GM23338 (cell line): ENCODE data around the gene APRT. TPM values are rescaled to one million over a fixed set of nuclear protein-coding genes. Genes with fewer than 3 reads are reported as not detected.

Experiments
- ATAC-seq: fragments of 200-7000 bp; cut with Tn5 transposase; 3 replicates; pipeline ENCODE4 v1.9.1; 2020
- DNase-seq: peaks from one replicate; pipeline ENCODE4 v3.0.0-alpha.2; 2015; ENCODE audit warnings: low spot score
- H2AFZ ChIP-seq: fragments of 200-600 bp; sonication (generic); 2 replicates; pipeline ENCODE4 v1.8.0; 2016; ENCODE audit warnings: antibody characterized with exemption, mild to moderate bottlenecking, moderate library complexity
- H3F3A ChIP-seq: fragments of 200-600 bp; sonication (generic); replicated peaks from 2 replicates; pipeline ENCODE4 v1.8.0; 2017; ENCODE audit warnings: antibody characterized with exemption, mixed run types, low read depth
- H3K27ac ChIP-seq: fragments of 200-600 bp; sonication (generic); 2 replicates; pipeline ENCODE4 v1.6.1; 2016; ENCODE audit warnings: low read depth
- H3K27me3 ChIP-seq: fragments of 200-600 bp; sonication (generic); 2 replicates; pipeline ENCODE4 v1.8.0; 2016; ENCODE audit warnings: mild to moderate bottlenecking, mixed run types, moderate library complexity; ENCODE audit not compliant: insufficient read depth
- H3K36me3 ChIP-seq: fragments of 200-600 bp; sonication (generic); 2 replicates; pipeline ENCODE4 v1.8.0; 2016; ENCODE audit warnings: mild to moderate bottlenecking; ENCODE audit not compliant: insufficient read depth
- H3K4me1 ChIP-seq: fragments of 200-600 bp; sonication (generic); 2 replicates; pipeline ENCODE4 v1.8.0; 2016; ENCODE audit warnings: mild to moderate bottlenecking, moderate library complexity; ENCODE audit not compliant: insufficient read depth
- H3K4me2 ChIP-seq: fragments of 200-600 bp; sonication (generic); 2 replicates; pipeline ENCODE4 v1.7.1; 2017; ENCODE audit warnings: mixed run types
- H3K4me3 ChIP-seq: fragments of 200-600 bp; sonication (generic); 2 replicates; pipeline ENCODE4 v1.6.1; 2016; ENCODE audit warnings: mixed run types
- H3K79me2 ChIP-seq: fragments of 200-600 bp; sonication (generic); replicated peaks from 2 replicates; pipeline ENCODE4 v1.8.0; 2017; ENCODE audit warnings: mild to moderate bottlenecking; ENCODE audit not compliant: insufficient read depth
- H3K9me2 ChIP-seq: fragments of 200-600 bp; sonication (generic); 2 replicates; pipeline ENCODE4 v1.8.0; 2017; ENCODE audit not compliant: insufficient read depth
- H4K20me1 ChIP-seq: fragments of 200-600 bp; sonication (generic); replicated peaks from 2 replicates; pipeline ENCODE4 v1.8.0; 2017; ENCODE audit warnings: mild to moderate bottlenecking; ENCODE audit not compliant: insufficient read depth
- H3K27ac Mint-ChIP-seq: 2 replicates; pipeline ENCODE4 v1.8.0; 2020; ENCODE audit warnings: inconsistent platforms, mild to moderate bottlenecking, moderate library complexity, mixed read lengths
- H3K27me3 Mint-ChIP-seq: 3 replicates; pipeline ENCODE4 v1.8.0; 2022; ENCODE audit warnings: low read depth, mild to moderate bottlenecking, moderate library complexity, mixed read lengths, inconsistent platforms; ENCODE audit not compliant: insufficient read depth, poor library complexity
- H3K36me3 Mint-ChIP-seq: 3 replicates; pipeline ENCODE4 v1.8.0; 2021; ENCODE audit warnings: low read depth, mild to moderate bottlenecking, inconsistent platforms, moderate library complexity, mixed read lengths
- H3K4me1 Mint-ChIP-seq: 3 replicates; pipeline ENCODE4 v1.8.0; 2020; ENCODE audit warnings: mild to moderate bottlenecking, inconsistent platforms, mixed read lengths
- H3K4me3 Mint-ChIP-seq: 3 replicates; pipeline ENCODE4 v1.8.0; 2021; ENCODE audit warnings: moderate library complexity, mild to moderate bottlenecking, inconsistent platforms, mixed read lengths
- H3K9me3 Mint-ChIP-seq: 3 replicates; pipeline ENCODE4 v1.8.0; 2020; ENCODE audit warnings: moderate library complexity, mild to moderate bottlenecking, inconsistent platforms, mixed read lengths
- CREB1 ChIP-seq: fragments of 250-450 bp; sonication (Bioruptor Pico); IDR thresholded peaks from 2 replicates; pipeline ENCODE4 v1.5.0; 2020; ENCODE audit warnings: low read depth, mild to moderate bottlenecking, moderate library complexity
- EZH2 ChIP-seq: fragments of 200-600 bp; sonication (generic); IDR thresholded peaks from one replicate; pipeline ENCODE4 v1.8.0; 2017; ENCODE audit warnings: antibody characterized with exemption, mild to moderate bottlenecking, low read depth; ENCODE audit not compliant: unreplicated experiment
- EZH2phosphoT487 ChIP-seq: fragments of 200-600 bp; sonication (generic); IDR thresholded peaks from one replicate; pipeline ENCODE4 v1.8.1; 2018; ENCODE audit warnings: antibody characterized with exemption; ENCODE audit not compliant: unreplicated experiment
- JUNB ChIP-seq: IDR thresholded peaks from one replicate; pipeline ENCODE4 v1.6.1; 2016; ENCODE audit warnings: antibody characterized with exemption; ENCODE audit not compliant: unreplicated experiment
- NANOG ChIP-seq: IDR thresholded peaks from 2 replicates; pipeline ENCODE4 v1.6.1; 2016; ENCODE audit warnings: antibody characterized with exemption, borderline replicate concordance
- POLR2AphosphoS5 ChIP-seq: IDR thresholded peaks from 2 replicates; pipeline ENCODE4 v1.6.1; 2016; ENCODE audit warnings: antibody characterized with exemption, low read depth
- STAT1 ChIP-seq: IDR thresholded peaks from one replicate; pipeline ENCODE4 v1.6.1; 2016; ENCODE audit warnings: antibody characterized with exemption; ENCODE audit not compliant: unreplicated experiment
- ZNF114 ChIP-seq: fragments of 250-450 bp; sonication (Bioruptor Pico); IDR thresholded peaks from 2 replicates; pipeline ENCODE4 v1.5.0; 2020; ENCODE audit warnings: mild to moderate bottlenecking, moderate library complexity
- ZNF331 ChIP-seq: fragments of 250-450 bp; sonication (Bioruptor Pico); IDR thresholded peaks from 2 replicates; pipeline ENCODE4 v1.5.0; 2020; ENCODE audit warnings: low read depth, mild to moderate bottlenecking, moderate library complexity
- polyA plus RNA-seq: library from polyadenylated mRNA; unstranded; fragments of >200 nt; fragmentation: Nextera tagmentation; extraction: Ambion mirVana; gene quantifications from 2 replicates; pipeline ENCODE4 v1.2.1, GENCODE V29; 2016
- total RNA-seq: library from RNA; depleted of rRNA; stranded (reverse); fragments of >200 nt; shearing (Covaris generic); gene quantifications from 2 replicates; pipeline ENCODE4 v1.2.3, GENCODE V29; 2014
- TF ChIP-seq, protein P1 (sequence below): IDR thresholded peaks from 2 replicates; pipeline ENCODE4 v1.6.1; 2016; ENCODE audit warnings: antibody characterized with exemption
- TF ChIP-seq, protein P2 (sequence below): fragments of 250-450 bp; sonication (Bioruptor Pico); IDR thresholded peaks from 2 replicates; pipeline ENCODE4 v1.5.0; 2020; ENCODE audit warnings: mild to moderate bottlenecking, moderate library complexity
- TF ChIP-seq, protein P3 (sequence below): IDR thresholded peaks from one replicate; pipeline ENCODE4 v1.6.1; 2018; ENCODE audit warnings: antibody characterized with exemption; ENCODE audit not compliant: unreplicated experiment
- TF ChIP-seq, protein P4 (sequence below), 2 experiments: fragments of 200-600 bp in 1 of 2; sonication (generic) in 1 of 2; conservative IDR thresholded peaks; 2 replicates each; pipeline versions ENCODE4 v1.5.1 to v1.6.1; 2016 to 2017; ENCODE audit warnings: antibody characterized with exemption in 2 of 2, low read depth in 2 of 2, mild to moderate bottlenecking in 2 of 2, moderate library complexity in 1 of 2

Gene APRT
- total and polyA plus RNA-seq, 2 experiments from 2014 or later, result 250 to 522 TPM

DNA sequence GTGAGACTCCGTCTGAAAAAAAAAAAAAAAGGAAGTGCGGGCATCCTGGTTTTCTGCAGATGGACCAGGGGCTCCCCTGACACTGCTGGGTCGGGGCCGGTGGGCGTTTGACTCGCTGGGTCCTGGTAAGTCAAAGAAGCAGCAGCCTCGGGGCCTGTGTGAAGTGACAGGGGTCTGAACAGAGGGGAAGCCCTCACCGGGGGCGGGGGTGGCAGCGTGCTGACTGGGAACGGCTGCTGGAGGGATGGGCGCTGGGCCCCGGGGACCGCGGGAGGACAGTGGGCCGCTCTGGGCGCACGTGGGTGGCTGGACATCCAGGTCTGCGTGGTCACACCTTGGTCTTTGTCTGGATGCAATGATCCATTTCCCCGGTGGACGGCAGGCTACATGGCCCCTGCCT, 36.8 kb upstream of the APRT start:
- no peak overlapping the region for H3K27ac ChIP-seq
- Mint-ChIP-seq H3K27me3 (peaks cover 5% of the 10 kb centered on the region), H3K9me3 (peaks cover 12% of the 10 kb centered on the region; the same call in 1 of the 3 replicates), H3K4me3 (no peak overlapping the region), H3K4me1 (0 out of 3 replicates have a peak, but pooled peaks cover 3% of the 10 kb centered on the region), H3K27ac (no peak overlapping the region), H3K36me3 (peaks cover 22% of the 10 kb centered on the region)
- H3K27me3 ChIP-seq, result no peaks in the 10 kb centered on the region
- ATAC-seq, result no peak
- H3K79me2 ChIP-seq, result no peaks in the 10 kb centered on the region
- no peaks in the 10 kb centered on the region for H3K9me2 ChIP-seq
- no peaks in the 10 kb centered on the region for H4K20me1 ChIP-seq
- H3K4me3 ChIP-seq, result no peak overlapping the region
- H3K36me3 ChIP-seq, result no peaks in the 10 kb centered on the region
- no peak overlapping the region for H3K4me2 ChIP-seq
- H3F3A ChIP-seq, result no peaks in the 10 kb centered on the region
- no peak for DNase-seq
- H2AFZ ChIP-seq, result no peak overlapping the region
- H3K4me1 ChIP-seq, result no peaks in the 10 kb centered on the region
- TF ChIP-seq, protein P1, sequence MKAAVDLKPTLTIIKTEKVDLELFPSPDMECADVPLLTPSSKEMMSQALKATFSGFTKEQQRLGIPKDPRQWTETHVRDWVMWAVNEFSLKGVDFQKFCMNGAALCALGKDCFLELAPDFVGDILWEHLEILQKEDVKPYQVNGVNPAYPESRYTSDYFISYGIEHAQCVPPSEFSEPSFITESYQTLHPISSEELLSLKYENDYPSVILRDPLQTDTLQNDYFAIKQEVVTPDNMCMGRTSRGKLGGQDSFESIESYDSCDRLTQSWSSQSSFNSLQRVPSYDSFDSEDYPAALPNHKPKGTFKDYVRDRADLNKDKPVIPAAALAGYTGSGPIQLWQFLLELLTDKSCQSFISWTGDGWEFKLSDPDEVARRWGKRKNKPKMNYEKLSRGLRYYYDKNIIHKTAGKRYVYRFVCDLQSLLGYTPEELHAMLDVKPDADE, result no peak
- no peak for TF ChIP-seq EZH2
- no peak for TF ChIP-seq ZNF114 (CRISPR knock-in tag)
- no peak for TF ChIP-seq POLR2AphosphoS5
- no peak for TF ChIP-seq ZNF331 (CRISPR knock-in tag)
- TF ChIP-seq JUNB, result no peak
- no peak for TF ChIP-seq EZH2phosphoT487
- no peak for TF ChIP-seq NANOG
- no peak for TF ChIP-seq STAT1
- TF ChIP-seq, protein P2, sequence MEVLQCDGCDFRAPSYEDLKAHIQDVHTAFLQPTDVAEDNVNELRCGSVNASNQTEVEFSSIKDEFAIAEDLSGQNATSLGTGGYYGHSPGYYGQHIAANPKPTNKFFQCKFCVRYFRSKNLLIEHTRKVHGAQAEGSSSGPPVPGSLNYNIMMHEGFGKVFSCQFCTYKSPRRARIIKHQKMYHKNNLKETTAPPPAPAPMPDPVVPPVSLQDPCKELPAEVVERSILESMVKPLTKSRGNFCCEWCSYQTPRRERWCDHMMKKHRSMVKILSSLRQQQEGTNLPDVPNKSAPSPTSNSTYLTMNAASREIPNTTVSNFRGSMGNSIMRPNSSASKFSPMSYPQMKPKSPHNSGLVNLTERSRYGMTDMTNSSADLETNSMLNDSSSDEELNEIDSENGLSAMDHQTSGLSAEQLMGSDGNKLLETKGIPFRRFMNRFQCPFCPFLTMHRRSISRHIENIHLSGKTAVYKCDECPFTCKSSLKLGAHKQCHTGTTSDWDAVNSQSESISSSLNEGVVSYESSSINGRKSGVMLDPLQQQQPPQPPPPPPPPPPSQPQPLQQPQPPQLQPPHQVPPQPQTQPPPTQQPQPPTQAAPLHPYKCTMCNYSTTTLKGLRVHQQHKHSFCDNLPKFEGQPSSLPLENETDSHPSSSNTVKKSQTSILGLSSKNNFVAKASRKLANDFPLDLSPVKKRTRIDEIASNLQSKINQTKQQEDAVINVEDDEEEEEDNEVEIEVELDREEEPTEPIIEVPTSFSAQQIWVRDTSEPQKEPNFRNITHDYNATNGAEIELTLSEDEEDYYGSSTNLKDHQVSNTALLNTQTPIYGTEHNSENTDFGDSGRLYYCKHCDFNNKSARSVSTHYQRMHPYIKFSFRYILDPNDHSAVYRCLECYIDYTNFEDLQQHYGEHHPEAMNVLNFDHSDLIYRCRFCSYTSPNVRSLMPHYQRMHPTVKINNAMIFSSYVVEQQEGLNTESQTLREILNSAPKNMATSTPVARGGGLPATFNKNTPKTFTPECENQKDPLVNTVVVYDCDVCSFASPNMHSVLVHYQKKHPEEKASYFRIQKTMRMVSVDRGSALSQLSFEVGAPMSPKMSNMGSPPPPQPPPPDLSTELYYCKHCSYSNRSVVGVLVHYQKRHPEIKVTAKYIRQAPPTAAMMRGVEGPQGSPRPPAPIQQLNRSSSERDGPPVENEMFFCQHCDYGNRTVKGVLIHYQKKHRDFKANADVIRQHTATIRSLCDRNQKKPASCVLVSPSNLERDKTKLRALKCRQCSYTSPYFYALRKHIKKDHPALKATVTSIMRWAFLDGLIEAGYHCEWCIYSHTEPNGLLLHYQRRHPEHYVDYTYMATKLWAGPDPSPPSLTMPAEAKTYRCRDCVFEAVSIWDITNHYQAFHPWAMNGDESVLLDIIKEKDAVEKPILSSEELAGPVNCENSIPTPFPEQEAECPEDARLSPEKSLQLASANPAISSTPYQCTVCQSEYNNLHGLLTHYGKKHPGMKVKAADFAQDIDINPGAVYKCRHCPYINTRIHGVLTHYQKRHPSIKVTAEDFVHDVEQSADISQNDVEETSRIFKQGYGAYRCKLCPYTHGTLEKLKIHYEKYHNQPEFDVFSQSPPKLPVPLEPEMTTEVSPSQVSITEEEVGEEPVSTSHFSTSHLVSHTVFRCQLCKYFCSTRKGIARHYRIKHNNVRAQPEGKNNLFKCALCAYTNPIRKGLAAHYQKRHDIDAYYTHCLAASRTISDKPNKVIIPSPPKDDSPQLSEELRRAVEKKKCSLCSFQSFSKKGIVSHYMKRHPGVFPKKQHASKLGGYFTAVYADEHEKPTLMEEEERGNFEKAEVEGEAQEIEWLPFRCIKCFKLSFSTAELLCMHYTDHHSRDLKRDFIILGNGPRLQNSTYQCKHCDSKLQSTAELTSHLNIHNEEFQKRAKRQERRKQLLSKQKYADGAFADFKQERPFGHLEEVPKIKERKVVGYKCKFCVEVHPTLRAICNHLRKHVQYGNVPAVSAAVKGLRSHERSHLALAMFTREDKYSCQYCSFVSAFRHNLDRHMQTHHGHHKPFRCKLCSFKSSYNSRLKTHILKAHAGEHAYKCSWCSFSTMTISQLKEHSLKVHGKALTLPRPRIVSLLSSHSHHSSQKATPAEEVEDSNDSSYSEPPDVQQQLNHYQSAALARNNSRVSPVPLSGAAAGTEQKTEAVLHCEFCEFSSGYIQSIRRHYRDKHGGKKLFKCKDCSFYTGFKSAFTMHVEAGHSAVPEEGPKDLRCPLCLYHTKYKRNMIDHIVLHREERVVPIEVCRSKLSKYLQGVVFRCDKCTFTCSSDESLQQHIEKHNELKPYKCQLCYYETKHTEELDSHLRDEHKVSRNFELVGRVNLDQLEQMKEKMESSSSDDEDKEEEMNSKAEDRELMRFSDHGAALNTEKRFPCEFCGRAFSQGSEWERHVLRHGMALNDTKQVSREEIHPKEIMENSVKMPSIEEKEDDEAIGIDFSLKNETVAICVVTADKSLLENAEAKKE (CRISPR knock-in tag), result no peak
- no peak for TF ChIP-seq CREB1 (CRISPR knock-in tag)
- TF ChIP-seq, protein P3, sequence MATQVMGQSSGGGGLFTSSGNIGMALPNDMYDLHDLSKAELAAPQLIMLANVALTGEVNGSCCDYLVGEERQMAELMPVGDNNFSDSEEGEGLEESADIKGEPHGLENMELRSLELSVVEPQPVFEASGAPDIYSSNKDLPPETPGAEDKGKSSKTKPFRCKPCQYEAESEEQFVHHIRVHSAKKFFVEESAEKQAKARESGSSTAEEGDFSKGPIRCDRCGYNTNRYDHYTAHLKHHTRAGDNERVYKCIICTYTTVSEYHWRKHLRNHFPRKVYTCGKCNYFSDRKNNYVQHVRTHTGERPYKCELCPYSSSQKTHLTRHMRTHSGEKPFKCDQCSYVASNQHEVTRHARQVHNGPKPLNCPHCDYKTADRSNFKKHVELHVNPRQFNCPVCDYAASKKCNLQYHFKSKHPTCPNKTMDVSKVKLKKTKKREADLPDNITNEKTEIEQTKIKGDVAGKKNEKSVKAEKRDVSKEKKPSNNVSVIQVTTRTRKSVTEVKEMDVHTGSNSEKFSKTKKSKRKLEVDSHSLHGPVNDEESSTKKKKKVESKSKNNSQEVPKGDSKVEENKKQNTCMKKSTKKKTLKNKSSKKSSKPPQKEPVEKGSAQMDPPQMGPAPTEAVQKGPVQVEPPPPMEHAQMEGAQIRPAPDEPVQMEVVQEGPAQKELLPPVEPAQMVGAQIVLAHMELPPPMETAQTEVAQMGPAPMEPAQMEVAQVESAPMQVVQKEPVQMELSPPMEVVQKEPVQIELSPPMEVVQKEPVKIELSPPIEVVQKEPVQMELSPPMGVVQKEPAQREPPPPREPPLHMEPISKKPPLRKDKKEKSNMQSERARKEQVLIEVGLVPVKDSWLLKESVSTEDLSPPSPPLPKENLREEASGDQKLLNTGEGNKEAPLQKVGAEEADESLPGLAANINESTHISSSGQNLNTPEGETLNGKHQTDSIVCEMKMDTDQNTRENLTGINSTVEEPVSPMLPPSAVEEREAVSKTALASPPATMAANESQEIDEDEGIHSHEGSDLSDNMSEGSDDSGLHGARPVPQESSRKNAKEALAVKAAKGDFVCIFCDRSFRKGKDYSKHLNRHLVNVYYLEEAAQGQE, result no peak
- TF ChIP-seq, protein P4, sequence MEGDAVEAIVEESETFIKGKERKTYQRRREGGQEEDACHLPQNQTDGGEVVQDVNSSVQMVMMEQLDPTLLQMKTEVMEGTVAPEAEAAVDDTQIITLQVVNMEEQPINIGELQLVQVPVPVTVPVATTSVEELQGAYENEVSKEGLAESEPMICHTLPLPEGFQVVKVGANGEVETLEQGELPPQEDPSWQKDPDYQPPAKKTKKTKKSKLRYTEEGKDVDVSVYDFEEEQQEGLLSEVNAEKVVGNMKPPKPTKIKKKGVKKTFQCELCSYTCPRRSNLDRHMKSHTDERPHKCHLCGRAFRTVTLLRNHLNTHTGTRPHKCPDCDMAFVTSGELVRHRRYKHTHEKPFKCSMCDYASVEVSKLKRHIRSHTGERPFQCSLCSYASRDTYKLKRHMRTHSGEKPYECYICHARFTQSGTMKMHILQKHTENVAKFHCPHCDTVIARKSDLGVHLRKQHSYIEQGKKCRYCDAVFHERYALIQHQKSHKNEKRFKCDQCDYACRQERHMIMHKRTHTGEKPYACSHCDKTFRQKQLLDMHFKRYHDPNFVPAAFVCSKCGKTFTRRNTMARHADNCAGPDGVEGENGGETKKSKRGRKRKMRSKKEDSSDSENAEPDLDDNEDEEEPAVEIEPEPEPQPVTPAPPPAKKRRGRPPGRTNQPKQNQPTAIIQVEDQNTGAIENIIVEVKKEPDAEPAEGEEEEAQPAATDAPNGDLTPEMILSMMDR (conservative IDR thresholded peaks at IDR 0.05; ENCODE audit: low read depth in 2 of 2), result no peak
